GF-D8 (cell line): ENCODE measurements around the gene NCKAP5.

Experiments
- DNase-seq: peaks from one replicate; lab custom pipeline; 2025; lab: John Stamatoyannopoulos, UW

NCKAP5 gene

DNA sequence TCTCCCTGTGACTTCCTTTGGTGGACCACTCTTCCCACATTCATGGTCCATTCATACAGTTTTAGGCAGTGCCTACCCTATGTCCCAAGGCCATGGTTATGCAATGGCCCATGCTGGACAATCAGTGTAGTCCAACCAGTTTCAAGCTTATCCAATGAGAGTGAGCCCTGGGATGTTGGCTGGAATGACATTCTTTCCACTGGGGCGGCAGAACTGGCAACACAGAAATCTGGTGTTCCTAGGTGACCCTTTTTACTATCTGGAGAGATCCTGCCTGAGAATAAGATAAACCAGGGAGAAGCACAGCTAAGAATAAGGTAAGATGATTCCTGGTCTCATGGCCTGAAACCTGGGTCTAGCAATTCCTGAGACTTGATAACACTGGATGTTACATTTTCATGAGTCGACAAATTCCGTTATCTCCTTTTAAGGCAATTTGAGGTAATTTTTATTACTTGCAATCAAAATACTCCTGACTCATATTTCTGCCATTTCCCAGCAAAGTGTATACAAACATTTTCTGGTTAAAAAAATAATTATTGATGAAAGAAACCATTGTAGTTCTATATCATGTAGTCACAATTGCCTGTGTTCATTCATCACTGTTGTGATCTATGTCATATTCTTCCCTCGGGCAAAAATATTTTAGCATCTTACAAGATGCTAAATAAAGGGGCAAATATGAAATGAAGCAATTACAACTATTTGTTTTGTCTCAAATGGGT lies 626.8 kb downstream of the NCKAP5 start:
- DNase-seq, result no peak

GRCh38 chr2:132937629-132938028 lies 630.6 kb downstream of the NCKAP5 start:
- no peak for DNase-seq

- DNase-seq, result no peak
These were observed 631.5 kb downstream of the NCKAP5 start for GRCh38 chr2:132936791-132937190.

DNA sequence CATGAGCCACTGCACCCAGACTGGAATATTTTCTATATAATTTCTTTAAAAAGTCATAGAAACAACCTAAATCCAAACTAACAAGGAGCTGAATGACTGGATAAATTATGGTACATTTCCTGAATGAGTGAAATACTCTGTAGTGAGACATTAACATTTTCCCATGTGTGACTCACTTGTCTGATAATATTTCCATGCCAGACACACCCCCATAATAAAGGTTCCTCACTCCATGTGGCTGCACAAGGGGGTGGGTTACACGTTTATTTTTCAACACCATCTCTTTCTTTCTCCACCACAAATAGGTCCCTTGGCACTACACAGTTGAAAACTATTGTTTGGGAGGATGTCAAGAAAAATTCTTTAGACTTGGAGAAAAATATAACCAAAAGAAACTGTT lies 632.0 kb downstream of the NCKAP5 start:
- no peak for DNase-seq

DNA sequence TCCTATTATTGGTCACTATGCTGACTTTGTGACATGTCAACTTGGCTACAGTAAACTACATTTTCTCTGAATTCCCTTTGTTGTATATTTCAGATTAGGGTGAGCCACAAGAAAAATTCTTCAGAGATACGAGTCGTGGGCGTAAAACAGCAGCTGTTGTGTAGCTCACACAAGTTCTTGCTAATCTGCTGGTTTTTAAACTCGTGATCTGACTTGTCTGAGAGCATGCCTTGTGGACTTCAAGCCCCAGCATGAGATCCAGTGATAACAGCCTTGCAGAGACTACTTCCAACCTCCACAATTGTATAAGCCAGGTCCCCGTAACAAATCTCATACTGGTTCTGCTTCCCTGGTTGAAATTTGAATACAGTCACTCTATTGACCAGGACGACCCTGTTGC lies 638.5 kb downstream of the NCKAP5 start:
- DNase-seq, result no peak

- no peak for DNase-seq
These were observed 644.5 kb downstream of the NCKAP5 start for GRCh38 chr2:132923787-132924186.

GRCh38 chr2:132915812-132916549 lies 652.3 kb downstream of the NCKAP5 start:
- DNase-seq, result no peak

DNA sequence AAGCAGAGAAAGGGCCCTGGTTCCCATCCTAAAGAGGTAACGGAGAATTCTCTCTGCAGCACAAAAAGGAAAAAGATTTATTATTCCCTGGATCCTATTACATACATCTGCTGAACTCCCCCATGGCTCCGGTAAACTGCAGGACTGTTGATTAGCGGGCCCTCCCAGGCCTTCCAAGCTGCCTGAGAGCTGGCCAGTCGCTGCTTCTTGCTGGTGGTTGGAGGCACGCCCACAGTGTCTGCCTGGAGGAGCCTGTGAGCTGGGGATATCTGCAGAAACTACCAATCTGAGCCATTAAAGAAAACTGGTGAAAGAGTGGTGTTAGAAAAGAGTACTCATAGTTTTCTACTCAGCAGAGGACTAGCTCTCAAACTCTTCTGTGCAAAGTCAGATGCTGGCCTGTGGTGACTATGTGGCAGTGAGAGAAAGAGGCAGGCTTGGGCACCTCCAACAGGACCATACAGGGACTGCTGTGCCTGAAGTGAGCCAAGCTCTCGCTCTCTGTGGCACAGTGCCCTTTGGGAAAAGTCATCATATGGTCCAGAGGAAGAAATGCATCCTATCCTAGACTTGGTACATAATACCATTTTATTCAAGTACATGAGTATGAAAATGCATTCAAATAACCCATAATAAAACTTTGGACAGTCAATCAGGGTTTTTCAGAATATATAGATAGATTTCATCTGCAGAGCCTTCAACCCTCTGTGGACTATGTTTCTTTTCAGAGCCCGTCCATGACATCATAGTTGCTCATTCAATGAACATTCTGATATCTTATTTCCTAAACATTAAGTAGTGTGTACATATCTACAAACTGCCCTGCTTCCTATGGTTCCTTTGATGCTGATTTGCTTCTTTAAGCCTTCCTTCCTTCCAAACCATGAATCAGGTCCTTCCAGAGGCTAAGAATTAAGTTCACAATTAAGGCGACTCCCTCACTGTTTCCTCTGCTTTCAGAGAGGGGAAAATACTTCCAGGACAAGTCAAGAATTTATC lies 656.2 kb downstream of the NCKAP5 start:
- DNase-seq, result no peak

GRCh38 chr2:132910432-132910831 lies 657.8 kb downstream of the NCKAP5 start:
- no peak for DNase-seq

DNA sequence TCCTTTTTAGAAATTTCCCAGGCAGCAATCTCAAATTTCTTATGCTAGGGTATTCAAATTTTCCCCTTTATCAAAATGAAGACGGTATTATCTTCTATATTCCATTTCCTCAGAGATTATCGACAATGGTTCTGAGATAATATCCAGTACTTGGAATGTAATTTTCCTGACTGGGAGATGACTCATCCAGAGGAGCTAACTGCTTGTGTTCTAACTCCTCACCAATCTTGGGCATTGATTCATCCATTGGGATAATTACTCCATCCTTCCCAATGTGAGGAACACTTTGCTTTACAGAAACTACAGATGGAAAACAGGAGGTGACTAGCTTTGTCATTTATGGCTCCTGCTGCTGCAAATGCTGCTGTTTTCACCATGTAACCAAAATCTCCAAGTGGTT lies 658.8 kb downstream of the NCKAP5 start:
- no peak for DNase-seq

- no peak for DNase-seq
These were observed 664.0 kb downstream of the NCKAP5 start for GRCh38 chr2:132904142-132904842.

DNA sequence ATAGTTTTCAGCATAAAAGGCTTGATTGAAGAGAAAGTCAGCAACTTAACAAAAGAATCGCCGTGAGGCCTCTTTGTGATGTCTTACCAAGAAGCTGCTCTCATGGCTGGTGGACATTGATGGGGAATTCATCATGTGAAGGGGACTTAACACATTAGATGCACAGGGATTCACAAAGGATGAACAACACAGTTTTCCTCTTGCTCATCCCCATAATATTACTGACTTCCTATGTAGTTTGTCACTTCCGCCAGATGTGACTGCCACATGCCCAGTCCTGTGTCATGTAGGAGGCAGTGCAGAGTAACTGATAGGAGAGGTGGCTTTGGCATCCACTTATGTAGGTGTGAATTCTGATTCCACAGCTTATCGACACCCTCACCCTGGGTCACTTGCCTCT lies 665.6 kb downstream of the NCKAP5 start:
- DNase-seq, result no peak

DNA sequence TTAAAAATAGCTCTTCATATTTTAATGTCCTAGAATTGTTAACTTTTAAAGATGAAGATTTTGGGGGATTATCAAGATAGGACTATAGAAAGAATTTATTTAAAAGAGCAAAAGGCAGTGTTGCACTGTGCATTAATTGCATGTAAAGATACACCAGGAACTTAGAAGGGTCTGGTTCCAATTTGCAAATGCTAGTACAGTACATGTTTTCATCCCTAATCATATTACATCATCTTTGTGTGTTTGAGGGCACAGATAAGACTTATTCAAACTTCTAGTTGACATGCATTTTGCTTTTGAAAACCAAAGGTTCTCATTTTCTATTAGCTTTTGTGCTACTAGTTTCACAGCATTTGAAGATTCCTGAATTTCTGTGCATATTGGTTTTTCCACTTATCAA lies 666.6 kb downstream of the NCKAP5 start:
- no peak for DNase-seq

DNA sequence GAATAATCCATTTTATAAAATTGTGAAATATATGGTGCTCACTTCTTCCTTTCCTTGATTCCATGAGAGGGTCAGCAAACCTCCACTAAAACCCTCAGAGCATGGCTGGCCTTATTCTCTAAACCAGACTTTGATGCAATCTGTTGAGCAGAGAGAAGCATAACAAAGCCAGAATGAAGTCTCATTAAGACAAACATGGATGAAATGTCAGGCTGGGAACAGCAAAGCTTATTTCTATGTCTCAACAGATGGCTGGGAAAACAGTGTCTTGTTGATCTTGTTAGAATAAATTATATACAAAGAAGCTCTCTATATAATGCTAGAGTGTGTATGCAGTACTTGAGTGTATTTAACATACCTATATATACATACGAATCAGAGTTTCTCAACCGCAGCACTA lies 671.2 kb downstream of the NCKAP5 start:
- no peak for DNase-seq

DNA sequence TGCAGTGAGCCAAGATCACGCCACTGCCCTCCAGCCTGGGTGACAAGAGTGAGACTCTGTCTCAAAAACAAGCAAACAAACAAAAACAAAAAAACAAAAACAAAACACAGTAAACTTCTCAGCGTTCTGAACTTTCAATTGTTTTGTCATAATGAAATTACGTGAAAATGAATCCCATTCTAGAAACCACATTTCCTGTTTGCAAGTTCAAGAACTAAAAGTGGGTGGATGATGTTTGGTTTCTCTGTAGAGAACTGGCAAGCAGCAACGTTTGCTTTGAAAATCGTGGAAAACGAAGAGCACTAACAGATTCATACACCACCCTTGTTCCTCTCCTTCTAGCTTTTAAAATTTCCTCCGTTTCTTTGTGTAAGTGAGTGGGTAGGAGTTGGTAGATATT lies 672.2 kb downstream of the NCKAP5 start:
- no peak for DNase-seq

- no peak for DNase-seq
These were observed 676.8 kb downstream of the NCKAP5 start for GRCh38 chr2:132891498-132891897.

DNA sequence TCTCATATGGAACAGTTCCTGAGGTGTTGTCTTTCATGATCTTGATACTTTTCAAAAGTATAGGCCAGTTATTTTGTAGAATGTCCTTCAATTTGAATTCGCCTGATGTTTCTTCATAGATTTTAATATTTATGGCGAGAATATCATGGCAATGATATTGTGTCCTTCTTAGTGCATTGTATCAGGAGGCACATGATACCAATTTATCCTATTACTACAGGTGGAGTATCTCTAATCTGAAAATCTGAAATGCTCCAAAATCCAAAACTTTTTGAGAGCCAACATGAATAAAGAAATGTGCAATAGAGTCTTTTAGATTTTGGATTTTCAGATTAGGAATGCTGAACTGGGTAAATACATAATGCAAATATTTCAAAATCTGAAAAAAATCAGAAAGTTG lies 681.7 kb downstream of the NCKAP5 start:
- DNase-seq, result no peak

DNA sequence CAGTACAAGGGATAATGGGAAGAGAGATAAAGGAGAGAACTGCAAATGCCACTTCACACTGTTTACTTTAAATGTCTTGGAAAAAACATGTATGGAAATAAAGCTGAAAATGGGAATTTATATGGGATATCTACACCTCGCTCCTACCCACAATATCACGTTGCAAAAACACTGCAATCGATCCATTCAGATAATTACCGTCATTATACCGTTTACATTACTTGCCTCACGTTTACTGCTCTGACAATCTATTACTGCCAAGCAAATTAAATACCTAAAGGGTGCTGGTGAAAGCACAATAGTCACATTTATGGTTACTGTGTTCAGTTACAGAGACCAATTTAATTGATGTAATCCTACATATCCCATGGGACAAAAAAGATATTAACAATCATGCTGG lies 683.6 kb downstream of the NCKAP5 start:
- DNase-seq, result no peak

GRCh38 chr2:132884292-132884691 lies 684.0 kb downstream of the NCKAP5 start:
- DNase-seq, result no peak

GRCh38 chr2:132883430-132883829 lies 684.8 kb downstream of the NCKAP5 start:
- DNase-seq, result no peak

- no peak for DNase-seq
These were observed 686.7 kb downstream of the NCKAP5 start for GRCh38 chr2:132881546-132881945.

GRCh38 chr2:132877923-132878322 lies 690.3 kb downstream of the NCKAP5 start:
- no peak for DNase-seq
